Panc1 (cell line): Measurements from ENCODE around the gene SLC25A24.

Experiments used
- POLR2AphosphoS5 ChIP-seq: IDR thresholded peaks from 2 replicates; pipeline ENCODE4 v1.6.1; 2012; ENCODE audit warnings: mild to moderate bottlenecking, low read depth, low read length, moderate library complexity
- SIN3A ChIP-seq: IDR thresholded peaks from 2 replicates; pipeline ENCODE4 v1.6.1; 2012; ENCODE audit warnings: low read depth, mild to moderate bottlenecking, low read length, moderate library complexity, borderline replicate concordance; ENCODE audit not compliant: insufficient read depth
- TCF7L2 ChIP-seq: IDR thresholded peaks from 2 replicates; pipeline ENCODE4 v1.6.1; 2011; ENCODE audit warnings: mild to moderate bottlenecking, low read depth, low read length, inconsistent platforms
- TF ChIP-seq, protein P1 (sequence below): fragments of 450-650 bp; IDR thresholded peaks from 2 replicates; pipeline ENCODE4 v1.5.1; 2017; ENCODE audit warnings: mild to moderate bottlenecking
- TF ChIP-seq, protein P2 (sequence below), 2 experiments: IDR thresholded peaks; 2 replicates each; pipeline ENCODE4 v1.6.1; 2011 to 2012; ENCODE audit warnings: low read depth in 2 of 2, control low read depth in 1 of 2, low read length in 1 of 2, mild to moderate bottlenecking in 1 of 2, moderate library complexity in 1 of 2; ENCODE audit not compliant: insufficient read depth in 1 of 2

DNA sequence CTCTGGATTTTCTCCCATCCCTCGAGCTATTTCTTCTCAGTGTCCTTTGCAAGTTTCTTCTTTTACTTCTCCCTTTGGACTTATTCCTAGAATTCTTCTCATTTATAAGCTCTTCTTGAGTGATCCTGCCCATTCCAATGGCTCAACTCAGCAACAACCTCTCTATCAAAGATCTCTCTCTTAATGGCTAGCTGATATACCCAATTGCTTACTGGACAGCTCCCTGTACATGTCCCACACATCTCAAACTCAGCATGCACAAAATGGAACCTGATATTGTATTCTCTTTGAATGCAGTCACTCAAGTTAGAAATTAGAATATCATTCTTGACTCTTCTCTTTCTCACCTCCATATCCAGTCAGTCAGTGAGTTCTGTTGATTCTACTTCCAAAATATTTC, 48.6 kb downstream of the SLC25A24 start:
- TF ChIP-seq, protein P1, sequence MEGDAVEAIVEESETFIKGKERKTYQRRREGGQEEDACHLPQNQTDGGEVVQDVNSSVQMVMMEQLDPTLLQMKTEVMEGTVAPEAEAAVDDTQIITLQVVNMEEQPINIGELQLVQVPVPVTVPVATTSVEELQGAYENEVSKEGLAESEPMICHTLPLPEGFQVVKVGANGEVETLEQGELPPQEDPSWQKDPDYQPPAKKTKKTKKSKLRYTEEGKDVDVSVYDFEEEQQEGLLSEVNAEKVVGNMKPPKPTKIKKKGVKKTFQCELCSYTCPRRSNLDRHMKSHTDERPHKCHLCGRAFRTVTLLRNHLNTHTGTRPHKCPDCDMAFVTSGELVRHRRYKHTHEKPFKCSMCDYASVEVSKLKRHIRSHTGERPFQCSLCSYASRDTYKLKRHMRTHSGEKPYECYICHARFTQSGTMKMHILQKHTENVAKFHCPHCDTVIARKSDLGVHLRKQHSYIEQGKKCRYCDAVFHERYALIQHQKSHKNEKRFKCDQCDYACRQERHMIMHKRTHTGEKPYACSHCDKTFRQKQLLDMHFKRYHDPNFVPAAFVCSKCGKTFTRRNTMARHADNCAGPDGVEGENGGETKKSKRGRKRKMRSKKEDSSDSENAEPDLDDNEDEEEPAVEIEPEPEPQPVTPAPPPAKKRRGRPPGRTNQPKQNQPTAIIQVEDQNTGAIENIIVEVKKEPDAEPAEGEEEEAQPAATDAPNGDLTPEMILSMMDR, result no peak
- no peak for TF ChIP-seq POLR2AphosphoS5
- TF ChIP-seq TCF7L2, result no peak
- no peak for TF ChIP-seq SIN3A
- TF ChIP-seq, protein P2, sequence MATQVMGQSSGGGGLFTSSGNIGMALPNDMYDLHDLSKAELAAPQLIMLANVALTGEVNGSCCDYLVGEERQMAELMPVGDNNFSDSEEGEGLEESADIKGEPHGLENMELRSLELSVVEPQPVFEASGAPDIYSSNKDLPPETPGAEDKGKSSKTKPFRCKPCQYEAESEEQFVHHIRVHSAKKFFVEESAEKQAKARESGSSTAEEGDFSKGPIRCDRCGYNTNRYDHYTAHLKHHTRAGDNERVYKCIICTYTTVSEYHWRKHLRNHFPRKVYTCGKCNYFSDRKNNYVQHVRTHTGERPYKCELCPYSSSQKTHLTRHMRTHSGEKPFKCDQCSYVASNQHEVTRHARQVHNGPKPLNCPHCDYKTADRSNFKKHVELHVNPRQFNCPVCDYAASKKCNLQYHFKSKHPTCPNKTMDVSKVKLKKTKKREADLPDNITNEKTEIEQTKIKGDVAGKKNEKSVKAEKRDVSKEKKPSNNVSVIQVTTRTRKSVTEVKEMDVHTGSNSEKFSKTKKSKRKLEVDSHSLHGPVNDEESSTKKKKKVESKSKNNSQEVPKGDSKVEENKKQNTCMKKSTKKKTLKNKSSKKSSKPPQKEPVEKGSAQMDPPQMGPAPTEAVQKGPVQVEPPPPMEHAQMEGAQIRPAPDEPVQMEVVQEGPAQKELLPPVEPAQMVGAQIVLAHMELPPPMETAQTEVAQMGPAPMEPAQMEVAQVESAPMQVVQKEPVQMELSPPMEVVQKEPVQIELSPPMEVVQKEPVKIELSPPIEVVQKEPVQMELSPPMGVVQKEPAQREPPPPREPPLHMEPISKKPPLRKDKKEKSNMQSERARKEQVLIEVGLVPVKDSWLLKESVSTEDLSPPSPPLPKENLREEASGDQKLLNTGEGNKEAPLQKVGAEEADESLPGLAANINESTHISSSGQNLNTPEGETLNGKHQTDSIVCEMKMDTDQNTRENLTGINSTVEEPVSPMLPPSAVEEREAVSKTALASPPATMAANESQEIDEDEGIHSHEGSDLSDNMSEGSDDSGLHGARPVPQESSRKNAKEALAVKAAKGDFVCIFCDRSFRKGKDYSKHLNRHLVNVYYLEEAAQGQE (IDR thresholded peaks at IDR 0.05; ENCODE audit: insufficient read depth in 1 of 2, low read depth in 2 of 2, low read length in 1 of 2), result no peak
